HG03457 (cell line): ENCODE data around the gene ASPG.

ENCODE experiments used
- ATAC-seq: cut with Tn5 transposase; IDR thresholded peaks from one replicate; pipeline ENCODE4 v1.9.1; 2021; ENCODE audit warnings: moderate number of reproducible peaks; ENCODE audit not compliant: unreplicated experiment

ASPG gene

DNA sequence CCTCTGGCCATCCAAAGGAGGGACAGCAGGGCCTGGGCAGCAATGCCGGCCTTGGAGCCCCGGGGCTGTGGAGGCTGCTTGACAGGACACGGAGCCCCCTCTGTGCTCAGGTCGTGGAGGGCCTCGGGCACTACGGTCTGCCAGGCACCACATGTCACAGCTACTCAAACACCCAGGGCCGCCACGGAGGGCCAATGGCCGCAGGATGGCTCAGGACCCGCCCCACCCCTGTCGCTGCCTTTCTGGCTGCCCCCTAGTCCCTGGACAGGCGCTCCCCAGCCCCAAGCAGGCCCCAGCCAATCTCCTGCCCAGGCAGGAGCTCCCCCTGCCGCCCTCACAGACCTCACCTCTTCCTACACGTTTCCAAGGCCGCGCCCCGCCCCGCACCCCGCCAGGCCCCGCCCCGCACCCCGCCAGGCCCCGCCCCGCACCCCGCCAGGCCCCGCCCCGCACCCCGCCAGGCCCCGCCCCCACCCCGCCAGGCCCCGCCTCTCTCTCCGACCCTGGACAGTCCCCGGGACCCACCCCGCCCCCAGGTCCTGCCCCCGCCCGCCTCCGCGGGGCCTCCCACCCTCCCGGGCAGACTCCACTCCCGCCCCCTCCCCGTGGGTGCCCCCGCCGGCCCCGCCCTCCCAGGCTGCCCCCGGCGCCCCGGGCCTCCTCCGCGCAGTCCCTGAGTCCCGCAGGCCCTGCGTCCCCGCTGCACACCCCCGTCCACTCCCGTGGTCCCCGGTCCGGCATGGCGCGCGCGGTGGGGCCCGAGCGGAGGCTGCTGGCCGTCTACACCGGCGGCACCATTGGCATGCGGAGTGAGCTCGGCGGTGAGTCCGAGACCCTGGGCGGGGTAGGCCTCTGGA, at the start of gene ASPG:
Gene ASPG, plus strand, starts transcription at position 669 of the 857 bp plus-strand sequence. Its CDS starts 71 bp downstream, at position 740.
- no peak for ATAC-seq

DNA sequence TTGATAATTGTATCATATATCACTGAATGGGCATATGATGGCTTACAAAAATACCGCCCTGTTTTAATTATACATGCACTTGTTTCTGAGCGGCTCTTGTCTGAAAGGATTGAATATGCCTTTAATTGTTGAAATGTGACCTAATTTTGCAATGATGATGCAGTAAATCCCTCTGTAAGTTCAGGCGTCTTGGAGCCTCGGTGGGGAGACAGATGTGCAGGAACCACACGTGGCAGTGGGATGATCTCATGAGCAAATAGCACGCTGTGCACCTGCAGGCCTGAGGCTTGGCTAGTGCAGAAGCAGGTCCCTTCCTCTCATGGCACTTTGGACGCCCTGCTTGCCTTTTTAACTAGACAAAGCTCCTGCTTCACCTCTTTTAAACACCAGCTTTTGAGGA, 49.3 kb upstream of the ASPG start:
- ATAC-seq, result no peak

DNA sequence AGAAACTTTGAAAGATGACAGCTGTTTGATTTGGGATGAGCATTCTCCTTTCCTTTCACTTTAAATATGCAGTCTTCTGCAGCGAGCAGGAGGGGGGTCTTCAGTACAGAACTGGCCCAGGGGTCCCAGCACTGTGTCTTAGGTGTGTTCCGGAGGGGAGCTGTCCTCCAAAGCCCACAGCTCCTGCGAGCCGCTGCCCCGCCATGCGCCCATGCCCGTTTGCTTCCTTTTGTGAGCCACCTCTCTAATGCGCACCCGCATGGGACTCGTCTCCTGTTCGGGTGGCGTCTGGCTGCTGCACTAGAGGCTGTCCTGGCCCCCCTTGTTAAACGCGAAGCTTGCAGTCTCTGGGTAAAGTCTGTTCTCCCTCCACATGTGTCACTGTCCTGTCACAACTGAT, 48.4 kb upstream of the ASPG start:
- ATAC-seq, result no peak

DNA sequence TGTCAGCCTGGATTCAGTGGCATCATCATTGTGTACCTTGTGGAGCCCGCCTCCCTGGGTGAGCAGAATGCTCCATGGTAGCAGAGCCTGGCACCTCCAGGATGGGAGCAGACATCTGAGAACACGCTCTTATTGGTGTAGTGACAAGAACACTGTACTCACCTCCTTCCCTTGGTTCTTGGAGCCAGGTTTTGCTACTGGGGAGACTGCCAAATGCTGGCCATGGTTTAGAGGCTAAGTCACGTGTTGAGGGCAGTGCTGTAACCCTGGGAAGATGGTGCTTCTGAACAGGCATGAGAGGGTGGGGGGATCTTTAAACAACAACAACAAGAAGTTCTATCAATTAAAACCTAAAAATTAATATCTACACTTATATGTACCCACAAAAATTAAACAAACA, 47.6 kb upstream of the ASPG start:
- ATAC-seq, result no peak

DNA sequence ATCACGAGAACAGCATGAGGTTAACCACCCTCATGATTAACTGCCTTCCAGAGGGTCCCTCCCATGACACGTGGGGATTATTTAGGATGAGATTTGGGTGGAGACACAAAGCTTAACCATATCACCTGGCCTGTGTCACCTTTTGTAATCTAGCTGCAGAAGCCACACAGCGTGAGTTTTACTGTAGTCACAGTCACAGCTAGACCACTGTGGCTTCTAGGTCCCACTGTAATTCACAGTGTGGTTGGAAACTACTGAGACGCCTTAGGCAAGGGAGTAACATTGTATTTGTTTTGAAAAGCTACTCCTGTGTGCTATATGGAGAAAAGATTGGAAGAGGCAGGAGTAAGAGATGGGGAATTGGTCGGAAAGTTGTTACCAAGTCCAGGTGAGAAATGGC, 46.3 kb upstream of the ASPG start:
- ATAC-seq, result no peak

DNA sequence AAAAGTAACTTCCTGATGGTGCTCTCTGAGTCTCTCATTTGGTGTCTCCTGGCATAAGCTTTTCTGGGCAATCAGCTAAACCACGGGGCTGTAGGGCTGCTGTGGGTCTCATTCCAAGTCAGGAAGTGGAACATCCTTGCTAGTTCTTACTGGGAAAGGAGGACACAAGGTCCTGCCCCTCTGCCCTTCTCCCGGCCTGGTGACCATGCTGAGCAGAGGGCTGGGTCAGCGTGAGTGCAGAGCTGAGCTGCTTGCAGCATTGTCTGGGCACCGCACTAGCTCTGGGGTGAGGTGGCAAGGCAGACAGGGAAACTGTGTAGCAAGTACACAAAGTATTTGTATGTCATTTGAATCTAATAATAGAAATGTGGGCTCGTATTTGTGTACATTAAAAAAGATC, 45.0 kb upstream of the ASPG start:
- ATAC-seq, result no peak

DNA sequence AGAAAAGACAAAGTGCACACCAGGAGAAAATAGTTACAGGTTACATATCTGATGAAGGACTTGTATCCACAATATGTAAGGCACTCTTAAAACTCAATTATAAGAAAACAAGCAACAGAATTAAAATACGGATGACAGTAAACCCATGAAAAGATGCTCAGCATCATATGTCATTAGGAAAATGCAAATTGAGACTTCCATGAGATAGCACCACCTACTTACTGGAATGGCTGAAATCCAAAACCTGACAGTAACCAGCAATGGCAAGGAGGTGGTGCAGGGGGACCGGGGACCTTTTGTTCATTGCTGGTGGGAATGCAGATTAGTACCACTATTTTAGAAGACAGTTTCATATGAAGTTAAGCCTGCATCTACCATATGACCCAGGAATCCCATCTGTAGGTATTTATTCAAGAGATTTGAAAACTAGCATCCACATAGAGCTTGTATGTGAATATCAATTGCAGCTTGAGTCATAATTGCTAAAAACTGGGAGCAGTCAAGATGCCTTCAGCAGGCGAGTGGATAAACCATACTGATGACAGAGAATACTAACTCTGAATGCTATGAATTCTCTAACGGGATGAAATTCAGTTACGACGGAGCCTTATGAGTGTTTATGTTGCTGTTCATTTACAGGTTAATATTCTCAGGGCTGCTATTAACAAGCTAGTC, 43.9 kb upstream of the ASPG start:
- ATAC-seq, result no peak

DNA sequence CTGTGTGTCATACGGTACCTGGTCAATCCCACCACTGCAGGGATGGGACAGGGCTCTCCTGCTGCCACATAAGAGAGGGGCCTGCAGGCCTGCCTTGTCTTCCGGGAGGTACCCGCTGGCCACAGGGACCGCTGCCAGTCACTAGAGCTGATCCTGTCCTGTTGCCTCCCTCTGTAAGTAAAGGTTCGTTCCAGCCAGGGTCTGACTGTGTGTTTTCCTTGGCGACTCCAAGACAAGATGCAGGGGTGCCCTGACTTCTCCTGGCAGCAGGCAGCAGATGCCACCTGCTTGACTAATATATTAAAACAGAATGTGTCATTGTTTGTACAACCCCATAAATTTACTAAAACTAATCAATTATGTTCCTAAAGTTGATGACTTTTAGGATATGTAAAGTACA, 41.5 kb upstream of the ASPG start:
- no peak for ATAC-seq

DNA sequence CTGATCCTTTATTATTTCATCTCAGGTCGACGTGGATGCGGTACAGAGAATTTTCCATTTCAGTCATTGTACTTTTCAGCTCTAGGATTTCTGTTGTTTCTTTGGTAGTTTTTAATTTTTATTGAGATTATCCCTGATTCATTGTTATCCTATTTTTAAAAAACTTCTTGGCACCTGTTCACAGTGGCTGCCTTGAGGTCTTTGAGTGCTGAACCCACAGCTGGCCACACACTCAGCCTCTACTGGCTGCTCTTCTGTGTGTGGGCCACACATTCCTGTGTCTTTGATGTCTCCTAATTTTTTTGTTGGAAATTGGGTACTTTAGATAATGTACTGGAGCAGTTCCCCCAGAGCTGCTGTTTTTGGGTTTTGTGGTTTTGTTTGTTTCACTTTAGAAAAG, 37.7 kb upstream of the ASPG start:
- no peak for ATAC-seq

DNA sequence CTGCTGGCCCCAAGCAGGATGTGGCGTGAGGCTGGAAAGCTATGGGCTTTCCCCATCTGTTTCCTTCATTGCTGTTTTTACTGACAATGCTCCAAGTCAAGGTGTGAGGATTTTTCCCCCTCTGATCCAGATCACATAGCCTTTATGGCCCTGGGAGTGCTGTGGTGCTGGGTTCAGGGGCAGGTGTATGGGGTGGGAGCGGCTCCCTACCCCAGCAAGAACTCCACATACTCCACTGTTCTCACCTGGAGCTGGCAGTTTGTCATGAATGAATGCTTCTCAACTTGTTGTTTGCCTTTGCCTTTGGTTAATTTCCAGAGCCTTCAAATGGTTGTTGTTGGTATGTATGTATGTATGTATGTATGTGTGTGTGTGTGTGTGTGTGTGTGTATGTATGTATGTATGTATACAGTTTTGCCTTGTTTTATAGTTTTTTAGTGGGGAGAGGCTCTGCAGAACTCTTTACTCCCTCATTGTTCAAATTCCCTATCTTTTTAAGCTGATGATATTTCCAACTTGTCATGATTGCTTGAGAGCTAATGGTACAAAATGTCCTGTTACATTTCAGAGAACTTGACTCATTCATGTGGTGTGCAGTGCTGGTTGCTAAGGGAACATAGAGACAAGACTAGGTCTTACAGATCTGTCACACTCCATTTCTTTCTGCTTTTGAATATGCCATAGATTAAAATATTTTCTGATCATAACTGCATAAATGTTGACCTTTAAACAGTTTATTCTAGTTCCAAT, 36.6 kb upstream of the ASPG start:
- ATAC-seq, result no peak

DNA sequence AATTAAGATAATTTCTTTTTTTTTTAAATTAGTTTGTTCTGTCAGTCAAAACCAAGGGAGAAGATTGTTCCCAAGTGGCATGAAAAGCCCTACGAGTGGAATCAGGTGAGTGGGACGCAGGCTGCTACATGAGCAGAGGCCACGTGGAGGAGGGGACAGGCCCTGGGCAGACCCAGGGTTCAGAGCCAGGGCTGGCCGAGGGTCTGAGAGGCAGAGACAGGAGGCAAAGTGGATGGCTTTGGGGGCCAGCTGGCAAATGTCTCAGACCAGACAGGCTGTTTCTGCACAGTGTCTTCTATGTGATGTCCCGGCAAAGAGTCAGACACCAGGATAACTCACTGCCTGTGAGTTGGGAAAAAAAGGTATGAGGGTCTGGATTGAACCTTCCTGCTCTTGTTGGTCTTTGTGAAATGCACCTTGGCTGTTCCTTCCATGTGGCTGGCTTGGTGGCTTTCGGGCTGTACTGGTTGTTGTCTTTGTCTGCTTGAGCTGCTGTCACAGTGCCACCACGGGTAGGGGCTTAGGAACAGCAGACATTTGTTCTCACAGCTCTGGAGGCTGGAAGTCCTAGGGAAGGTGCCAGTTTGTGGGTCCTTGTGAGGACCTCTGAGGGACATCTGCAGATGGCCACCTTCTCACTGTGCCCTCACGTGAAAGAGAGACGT, 35.8 kb upstream of the ASPG start:
- ATAC-seq, result no peak

DNA sequence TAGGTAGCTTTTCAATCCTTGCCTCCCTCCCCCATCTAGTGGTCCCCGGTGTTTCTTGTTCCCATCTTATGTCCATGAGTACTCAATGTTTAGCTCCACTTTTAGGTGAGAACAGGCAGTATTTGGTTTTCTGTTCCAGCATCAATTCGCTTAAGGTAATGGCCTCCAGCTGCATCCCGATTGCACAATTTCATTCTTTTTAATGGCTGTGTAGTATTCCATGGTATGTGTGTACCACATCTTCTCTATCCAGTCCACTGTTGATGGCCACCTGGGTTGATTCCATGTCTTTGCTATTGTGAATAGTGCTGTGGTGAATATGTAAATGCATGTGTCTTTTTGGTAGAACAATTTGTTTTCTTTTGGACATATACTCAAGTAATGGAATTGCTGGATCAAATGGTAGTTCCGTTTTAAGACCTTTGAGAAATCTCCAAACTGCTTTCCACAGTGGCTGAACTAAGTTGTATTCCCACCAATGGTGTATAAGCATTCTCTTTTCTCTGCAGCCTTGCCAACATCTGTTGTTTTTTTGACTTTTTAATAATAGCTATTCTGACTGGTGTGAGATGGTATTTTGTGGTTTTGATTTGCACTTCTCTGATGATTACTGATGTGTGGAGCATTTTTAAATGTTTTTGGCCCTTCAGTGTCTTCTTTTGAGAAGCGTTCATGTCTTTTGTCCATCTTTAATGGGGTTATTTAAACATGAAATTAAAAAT, 34.2 kb upstream of the ASPG start:
- ATAC-seq, result no peak

DNA sequence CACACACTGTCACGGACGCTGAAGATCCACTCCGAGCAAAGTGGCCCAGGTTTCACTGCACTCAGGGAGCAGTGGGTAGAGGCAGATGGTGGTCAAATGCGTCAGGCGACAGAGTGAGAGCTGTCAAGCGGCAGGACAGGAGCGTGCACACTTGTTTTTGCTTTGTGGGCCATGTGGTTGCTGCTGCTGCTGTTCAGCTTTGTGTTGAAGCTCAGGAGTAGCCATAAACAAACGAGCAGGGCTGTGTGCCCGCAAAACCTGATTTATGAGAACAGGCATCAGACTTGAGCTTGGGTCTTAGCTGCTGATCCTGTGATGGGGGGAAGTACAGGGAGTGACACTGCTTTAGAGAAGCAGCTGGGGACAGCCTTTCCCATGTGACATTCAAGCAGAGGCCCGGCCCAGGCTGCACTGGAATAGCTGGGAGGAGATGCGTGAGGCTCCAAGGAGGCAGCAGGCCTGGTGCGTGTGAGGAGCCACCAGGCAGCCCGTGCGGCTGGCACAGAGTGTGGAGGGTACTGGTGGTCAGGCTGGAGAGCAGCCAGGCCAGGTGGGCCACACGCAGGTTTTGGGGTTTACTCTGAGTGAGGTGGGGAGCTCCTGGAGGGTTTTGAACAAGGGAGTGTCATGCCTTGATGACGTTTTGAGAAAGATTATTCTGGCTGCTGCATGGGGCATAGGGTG, 31.1 kb upstream of the ASPG start:
- ATAC-seq, result no peak

DNA sequence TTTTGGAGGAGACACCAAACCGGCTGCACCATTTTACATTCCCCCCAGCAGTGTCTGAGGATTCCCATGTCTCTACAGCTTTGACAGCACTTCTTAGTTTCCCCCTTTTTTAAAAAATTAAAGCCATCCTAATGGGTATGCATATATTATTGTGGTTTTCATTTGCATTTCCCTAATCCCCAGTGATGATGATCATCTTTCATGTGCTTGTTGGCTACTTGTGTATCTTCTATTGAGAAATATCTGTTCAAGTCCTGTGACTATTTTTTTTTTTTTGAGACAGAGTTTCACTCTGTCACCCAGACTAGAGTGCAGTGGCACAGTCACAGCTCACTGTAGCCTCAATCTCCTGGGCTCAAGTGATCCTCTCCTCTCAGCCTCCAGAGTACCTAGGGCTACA, 23.2 kb upstream of the ASPG start:
- no peak for ATAC-seq

DNA sequence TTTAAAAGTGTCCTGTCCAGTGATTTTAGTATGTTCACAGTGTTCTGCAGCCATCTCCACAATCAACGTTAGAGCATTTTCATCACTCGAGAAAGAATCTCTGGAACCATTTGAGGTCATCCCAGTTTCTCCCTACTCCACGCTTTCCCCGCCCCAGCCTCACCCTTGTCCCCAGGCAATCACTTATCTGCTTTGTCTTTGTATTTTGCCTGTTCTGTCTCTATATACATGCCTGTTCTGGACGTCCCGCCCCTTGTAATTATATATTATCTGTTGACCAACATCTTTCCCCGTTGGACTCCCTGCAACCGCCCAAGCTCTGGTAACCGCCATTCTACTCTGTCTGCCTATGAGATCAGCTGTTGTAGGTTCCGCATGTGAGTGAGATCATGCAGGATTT, 21.5 kb upstream of the ASPG start:
- ATAC-seq, result no peak

DNA sequence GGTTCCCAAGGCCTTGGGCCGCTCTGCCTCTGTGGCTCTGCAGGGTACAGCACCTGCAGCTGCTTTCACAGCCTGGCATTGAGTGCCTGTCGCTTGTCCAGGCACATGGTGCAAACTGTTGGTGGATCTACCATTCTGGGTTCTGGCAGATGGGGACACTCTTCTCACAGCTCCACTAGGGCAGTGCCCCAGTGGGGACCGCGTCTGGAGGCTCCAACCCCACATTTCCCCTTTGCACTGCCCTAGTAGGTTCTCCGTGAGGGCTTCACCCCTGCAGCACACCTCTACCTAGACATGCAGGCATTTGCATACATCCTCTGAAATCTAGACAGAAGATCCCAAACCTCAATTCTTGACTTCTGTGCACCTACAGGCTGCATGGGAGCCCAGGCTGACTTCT, 19.2 kb upstream of the ASPG start:
- no peak for ATAC-seq

DNA sequence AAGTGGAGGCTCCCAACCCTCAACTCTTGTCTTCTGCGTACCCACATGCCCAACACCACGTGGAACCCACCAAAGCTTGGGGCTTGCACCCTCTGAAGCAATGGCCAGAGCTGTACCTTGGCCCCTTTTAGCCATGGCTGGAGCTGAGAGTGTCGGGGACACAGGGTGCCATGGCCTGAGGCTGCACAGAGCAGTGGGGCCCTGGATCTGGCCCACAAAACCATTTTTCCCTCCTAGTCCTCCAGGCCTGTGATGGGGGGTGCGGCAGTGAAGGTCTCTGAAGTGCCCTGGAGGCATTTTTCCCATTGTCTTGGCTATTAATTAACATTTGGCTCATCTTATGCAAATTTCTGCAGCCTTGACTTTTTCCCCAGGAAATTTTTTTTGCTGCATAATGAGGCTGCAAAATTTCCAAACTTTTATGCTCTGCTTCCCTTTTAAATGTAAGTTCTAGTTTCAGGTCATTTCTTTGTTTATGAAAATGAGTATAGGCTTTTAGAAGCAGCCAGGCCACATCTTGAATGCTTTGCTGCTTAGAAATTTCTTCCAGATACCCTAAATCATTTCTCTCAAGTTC, 18.7 kb upstream of the ASPG start:
- no peak for ATAC-seq

DNA sequence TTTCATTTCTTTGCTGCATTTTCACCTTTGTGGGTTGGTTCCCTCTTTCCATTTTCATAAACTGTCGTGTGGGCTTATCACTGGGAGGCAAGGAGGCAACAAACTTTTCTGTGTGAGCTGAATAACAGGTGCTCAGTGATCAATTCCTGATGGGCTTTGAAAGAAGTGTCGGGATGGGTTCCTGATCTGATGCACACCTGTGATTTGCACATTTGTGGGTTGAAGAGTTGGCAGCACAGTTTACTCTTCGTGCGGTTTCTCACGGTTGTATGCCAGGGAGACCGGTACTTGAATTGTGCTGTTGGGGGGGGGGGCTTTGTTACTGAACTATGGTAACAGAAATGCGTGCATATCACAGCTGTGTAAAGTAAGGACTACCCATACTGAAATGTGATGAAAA, 16.0 kb upstream of the ASPG start:
- no peak for ATAC-seq

DNA sequence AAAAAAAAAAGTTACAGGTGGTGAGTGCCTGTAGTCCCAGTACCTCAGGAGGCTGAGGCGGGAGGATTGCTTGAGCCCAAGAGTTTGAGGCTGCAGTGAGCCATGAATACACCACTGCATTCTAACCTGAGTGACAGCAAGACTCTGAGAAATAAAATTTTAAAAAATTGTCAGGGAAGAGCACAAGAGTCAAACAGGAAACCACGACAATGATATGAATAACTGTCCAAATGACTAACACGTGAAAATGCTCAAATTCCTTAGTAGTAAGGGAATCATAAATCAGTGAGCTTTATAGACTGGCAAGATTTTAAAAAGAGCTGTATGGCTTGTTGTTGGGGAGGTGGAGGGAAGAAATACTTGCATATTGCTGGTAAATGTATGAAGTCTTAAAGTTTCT, 12.9 kb upstream of the ASPG start:
- ATAC-seq, result no peak

DNA sequence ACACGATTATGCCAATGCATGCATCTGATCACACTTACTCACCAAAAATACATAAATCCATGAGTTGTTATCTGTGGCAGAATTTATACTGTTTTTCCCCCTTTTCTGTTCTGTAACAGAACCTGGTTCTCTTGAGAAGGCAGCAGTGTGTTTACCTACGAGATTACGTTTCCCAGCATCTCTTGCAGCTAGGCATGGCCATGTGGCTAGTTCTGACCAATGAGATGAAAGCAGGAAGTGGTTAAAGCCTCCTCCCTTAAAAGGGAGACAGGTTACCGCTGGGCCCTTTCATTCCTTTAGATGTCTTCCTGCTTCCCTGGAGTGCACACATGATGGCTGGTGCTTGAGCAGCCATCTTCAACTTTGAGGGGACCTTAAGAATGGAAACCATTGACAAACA, 11.7 kb upstream of the ASPG start:
- ATAC-seq, result no peak
